Ureter (tissue), 1 donor: ENCODE measurements around the gene RYR3. TPM values are rescaled to one million over a fixed set of nuclear protein-coding genes. Genes with fewer than 3 reads are reported as not detected.
"Not testable (repeated sequence)": the region's sequence is repeated elsewhere in the genome, so short reads cannot be mapped to it uniquely, and the experiment has no call there.

ENCODE experiments used
- DNase-seq: peaks from one replicate; pipeline ENCODE4 v3.0.0-alpha.2; 2020; ENCODE audit warnings: low spot score
- total RNA-seq: library from RNA; stranded (reverse); gene quantifications from one replicate; pipeline ENCODE4 v1.2.4, GENCODE V29; 2023
- donor health status: DM: yes; HTN: yes; CAD: no.

RYR3 gene
- total RNA-seq, 1 donor from 2014 or later, result 10.6 TPM

GRCh38 chr15:33584797-33585196 lies 274.0 kb downstream of the RYR3 start:
- DNase-seq, result no peak

- no peak for DNase-seq
Observed at GRCh38 chr15:33586786-33587697, 276.3 kb downstream of the RYR3 start.

GRCh38 chr15:33587773-33588172 lies 277.0 kb downstream of the RYR3 start:
- no peak for DNase-seq

GRCh38 chr15:33592864-33593263 lies 282.1 kb downstream of the RYR3 start:
- DNase-seq, result no peak

GRCh38 chr15:33598382-33598781 lies 287.6 kb downstream of the RYR3 start:
- not testable (repeated sequence) for DNase-seq

- no peak for DNase-seq
Observed at GRCh38 chr15:33600212-33600611, 289.4 kb downstream of the RYR3 start.

- DNase-seq, result no peak
Observed at GRCh38 chr15:33601461-33601860, 290.7 kb downstream of the RYR3 start.

- no peak for DNase-seq
Observed at GRCh38 chr15:33608714-33609113, 297.9 kb downstream of the RYR3 start.

- no peak for DNase-seq
Observed at GRCh38 chr15:33612721-33613304, 302.0 kb downstream of the RYR3 start.

GRCh38 chr15:33616475-33616874 lies 305.7 kb downstream of the RYR3 start:
- DNase-seq, result no peak

- DNase-seq, result no peak
Observed at GRCh38 chr15:33618350-33618749, 307.6 kb downstream of the RYR3 start.

GRCh38 chr15:33621141-33621540 lies 310.4 kb downstream of the RYR3 start:
- no peak for DNase-seq

GRCh38 chr15:33623010-33623409 lies 312.2 kb downstream of the RYR3 start:
- DNase-seq, result no peak

- DNase-seq, result no peak
Observed at GRCh38 chr15:33624439-33624838, 313.7 kb downstream of the RYR3 start.

GRCh38 chr15:33629647-33630046 lies 318.9 kb downstream of the RYR3 start:
- DNase-seq, result no peak

GRCh38 chr15:33636234-33636633 lies 325.5 kb downstream of the RYR3 start:
- no peak for DNase-seq

- DNase-seq, result no peak
Observed at GRCh38 chr15:33636958-33637357, 326.2 kb downstream of the RYR3 start.

GRCh38 chr15:33638453-33638852 lies 327.7 kb downstream of the RYR3 start:
- no peak for DNase-seq

GRCh38 chr15:33639051-33639450 lies 328.3 kb downstream of the RYR3 start:
- DNase-seq, result no peak

- no peak for DNase-seq
Observed at GRCh38 chr15:33639456-33639855, 328.7 kb downstream of the RYR3 start.

GRCh38 chr15:33639978-33640377 lies 329.2 kb downstream of the RYR3 start:
- no peak for DNase-seq

GRCh38 chr15:33641069-33641468 lies 330.3 kb downstream of the RYR3 start:
- no peak for DNase-seq

- DNase-seq, result no peak
Observed at GRCh38 chr15:33644304-33644703, 333.5 kb downstream of the RYR3 start.
